HG03571 (cell line): Measurements from ENCODE around the gene SAA4.
"Not testable (repeated sequence)": the region's sequence is repeated elsewhere in the genome, so short reads cannot be mapped to it uniquely, and the experiment has no call there.

Experiments
- ATAC-seq: cut with Tn5 transposase; IDR thresholded peaks from one replicate; pipeline ENCODE4 v1.9.1; 2021; ENCODE audit not compliant: unreplicated experiment

SAA4 gene

DNA sequence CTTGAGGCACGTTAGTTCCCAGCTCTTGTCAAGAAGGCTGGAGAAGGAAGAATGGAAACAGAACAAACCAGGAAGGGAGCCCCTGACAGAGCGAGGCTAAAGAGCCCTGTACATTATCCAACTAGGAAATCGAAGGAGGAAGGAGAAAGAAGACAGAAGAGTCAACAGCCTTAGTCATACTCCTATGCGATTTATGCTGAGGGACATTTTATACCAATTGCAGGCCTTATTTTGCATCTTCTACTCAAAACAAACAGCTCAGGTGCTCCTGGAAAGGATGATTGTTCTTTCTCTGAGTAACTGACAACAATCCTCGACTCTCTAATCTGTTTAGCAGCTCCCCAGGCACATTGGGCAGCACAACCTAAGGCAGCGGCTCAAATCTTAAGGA, 10.6 kb upstream of the SAA4 start:
- ATAC-seq = not testable (repeated sequence)

DNA sequence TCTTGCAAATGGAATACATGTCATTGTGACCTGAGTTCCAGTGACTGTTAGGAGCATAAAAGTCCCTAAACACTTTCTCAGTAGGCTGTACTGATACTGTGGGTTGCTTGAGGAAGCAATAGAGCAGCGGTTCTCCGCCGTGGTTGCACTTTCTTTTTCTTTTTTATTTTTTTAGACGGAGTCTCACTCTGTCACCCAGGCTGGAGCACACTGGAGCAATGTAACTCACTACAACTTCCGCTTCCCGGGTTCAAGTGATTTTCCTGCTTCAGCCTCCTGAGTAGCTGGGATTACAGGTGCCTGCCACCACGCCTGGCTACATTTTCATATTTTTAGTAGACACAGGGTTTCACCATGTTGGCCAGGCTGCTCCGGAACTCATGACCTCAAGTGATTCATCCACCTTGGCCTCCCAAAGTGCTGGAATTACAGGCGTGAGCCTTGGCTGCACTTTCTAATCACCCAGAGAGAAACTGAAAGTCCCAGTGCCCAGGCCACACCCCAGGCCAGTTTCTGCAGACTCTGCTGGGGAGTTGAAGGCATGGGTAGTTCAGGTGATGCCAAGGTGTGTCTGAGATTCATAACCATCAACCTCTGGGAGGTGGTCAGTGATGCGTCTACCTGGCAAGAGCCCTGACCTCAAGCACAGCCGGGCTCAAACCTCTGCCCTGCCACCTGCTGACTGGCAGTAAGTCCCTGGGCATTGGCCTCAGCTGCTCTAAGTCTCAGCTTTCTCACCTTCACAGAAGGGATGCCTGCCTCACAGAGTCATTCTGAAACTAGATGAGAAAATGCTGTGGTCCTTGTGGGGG, 10.0 kb upstream of the SAA4 start:
- peak; percentile 76 for ATAC-seq

DNA sequence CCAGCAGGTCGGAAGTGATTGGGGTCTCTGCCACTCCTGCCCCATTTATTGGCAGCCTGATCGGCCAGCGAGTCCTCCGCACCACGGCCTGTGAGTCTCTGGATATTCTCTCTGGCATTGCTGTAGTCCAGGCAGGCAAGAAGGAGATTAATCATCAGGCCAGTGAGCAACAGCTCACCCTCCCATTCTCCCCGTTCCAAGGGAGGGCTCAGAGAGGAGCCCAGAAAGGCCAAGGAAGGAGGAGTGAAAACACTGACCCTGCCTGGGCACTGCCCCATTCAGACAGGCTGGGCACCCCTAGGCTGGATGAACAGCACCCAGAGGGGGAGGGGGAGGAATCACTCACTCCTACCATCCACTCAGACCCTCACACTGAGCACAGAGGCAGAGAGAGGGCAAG, 8.8 kb upstream of the SAA4 start:
- ATAC-seq = no peak

DNA sequence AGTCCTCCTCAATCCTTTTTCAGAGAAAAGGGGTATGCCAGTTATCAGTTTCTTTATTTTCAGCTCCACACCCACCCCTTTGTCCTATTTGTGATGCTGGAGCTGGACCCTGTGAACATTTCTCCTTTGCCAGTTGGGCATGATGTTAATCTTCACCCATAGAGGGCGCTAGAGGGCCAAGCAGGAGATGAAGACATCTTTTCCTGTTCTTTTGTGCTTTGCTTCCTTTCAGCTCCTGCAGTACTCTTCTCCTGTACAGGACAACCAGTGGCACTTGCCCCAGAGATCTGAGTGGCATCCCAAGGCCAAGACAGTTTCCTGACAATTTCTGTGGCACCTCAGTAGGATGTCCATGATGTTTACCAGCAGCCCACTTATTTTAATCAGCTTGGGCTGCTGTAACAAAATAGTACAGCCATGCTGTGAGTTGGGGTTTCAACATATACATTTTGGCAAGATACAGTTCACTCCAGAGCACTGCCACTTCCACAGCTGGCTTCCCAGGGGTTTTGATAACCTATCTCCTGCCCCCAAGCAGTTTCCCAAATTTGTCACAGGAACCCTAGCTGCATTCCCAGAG, 7.3 kb upstream of the SAA4 start:
- ATAC-seq = no peak

DNA sequence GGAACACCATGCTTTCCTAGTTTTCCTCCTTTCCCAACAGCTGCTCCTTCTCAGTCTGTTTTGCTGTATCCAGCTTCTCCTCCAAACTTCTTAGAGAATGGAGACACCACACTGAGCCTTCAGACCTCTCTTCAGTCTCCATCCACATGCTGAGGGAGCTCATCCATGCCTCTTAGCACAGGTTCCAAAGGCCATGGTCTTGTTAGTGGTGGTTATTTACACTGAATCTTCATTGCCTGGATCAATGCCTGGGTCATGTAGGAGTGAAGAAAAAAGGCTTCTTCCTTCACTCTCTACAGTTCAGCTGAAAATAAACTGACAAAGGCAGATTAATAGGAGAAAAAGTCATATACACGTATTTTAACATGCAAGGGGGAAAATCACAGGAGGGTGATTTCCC, 3.1 kb upstream of the SAA4 start:
- ATAC-seq = no peak

DNA sequence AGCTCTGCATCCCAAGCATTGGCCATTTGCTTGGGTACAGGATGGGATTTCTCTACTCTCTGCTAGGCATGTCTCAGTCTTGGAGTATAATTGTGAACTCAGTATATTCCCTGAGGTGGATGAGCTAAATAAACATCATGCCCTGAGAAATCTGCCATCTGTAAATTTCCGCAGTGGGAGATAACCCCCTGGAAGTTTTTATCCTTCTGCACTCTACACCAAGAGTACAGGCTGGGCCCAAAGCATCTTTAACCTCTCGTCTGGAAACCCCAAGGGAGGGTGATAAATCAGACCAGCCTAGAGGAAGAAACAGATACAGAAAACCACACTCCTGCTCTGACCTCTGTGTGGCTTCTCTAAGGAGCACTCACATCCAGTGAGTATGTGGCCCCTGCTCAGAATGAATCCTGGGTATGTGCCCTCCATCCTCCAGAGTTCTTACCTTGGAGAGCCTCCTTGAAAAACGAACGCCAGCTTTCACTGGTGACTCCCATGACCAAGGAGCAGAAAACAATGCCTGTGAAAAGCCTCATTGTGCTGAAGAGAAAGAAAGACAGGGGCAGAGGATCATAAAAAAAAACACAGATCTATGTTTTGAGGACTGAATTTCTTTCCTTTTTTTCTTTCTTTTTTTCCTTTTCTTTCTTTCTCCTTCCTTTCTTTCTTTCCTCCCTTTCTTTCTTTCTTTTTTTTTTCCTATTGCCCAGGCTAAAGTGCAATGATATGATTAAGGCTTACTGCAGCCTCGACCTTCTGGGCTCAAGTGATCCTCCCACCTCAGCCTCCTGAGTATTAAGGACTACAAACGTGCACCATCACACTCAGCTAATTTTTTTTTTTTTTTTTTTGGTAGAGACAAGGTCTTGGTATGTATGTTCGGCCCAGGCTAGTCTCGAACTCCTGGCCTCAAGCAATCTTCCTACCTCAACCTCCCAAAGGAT, 938 bp downstream of the SAA4 start:
- no peak for ATAC-seq

DNA sequence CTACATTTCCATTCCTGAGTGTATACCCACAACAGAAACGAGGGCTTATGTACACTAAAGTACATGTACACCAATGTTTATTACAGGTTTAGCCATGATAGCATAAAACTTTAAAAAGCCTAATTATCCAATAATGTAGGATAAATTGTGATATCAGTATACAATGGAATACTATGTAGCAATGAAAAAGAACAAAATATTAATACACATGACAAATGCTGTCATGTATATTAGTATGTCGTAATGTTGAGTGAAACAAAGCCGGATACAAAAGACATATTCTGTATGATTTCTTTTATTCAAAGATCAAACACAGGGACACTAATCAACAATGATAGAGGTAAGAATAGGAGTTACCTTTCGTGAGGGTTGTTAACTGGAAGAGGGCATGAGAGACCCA, 2.7 kb downstream of the SAA4 start:
- ATAC-seq = no peak

DNA sequence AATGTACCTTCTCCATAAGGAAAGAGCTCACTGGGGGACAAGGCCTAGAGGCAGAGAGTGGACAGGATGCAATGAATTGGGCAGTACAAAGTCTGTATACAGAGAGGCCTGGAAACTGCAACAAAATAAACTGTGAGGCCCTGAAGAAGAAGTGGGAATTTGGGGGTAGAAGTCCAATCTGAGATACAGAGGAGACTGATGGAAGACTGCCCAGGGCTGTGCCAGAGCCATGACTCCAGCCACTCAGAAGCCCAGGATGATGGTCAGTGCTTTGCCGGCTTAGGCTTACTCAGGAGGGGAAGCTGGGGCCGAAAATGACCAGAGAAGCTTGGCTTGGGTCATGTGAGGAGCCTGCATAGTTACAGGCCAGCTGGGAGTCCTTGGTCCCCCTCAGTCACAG, 5.7 kb downstream of the SAA4 start:
- no peak for ATAC-seq

DNA sequence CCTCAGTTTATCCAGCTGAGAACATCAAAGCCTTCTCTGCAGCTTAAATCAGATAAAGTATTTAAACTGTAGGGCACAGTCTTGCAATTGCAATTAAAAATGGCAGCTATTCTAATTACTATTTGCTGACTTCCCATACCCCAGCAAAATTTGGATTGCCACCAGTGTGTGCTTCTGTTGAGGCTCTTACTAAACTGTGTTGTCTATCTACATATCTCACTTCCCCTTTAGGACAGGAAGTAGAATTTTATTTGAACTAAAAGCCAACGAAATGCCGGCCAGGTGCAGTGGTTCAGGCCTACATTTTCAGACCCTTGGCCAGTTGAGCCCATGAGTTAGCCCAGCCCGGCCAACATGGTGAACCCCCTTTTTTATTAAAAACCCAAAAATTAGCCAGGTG, 7.1 kb downstream of the SAA4 start:
- peak; percentile 94 for ATAC-seq

DNA sequence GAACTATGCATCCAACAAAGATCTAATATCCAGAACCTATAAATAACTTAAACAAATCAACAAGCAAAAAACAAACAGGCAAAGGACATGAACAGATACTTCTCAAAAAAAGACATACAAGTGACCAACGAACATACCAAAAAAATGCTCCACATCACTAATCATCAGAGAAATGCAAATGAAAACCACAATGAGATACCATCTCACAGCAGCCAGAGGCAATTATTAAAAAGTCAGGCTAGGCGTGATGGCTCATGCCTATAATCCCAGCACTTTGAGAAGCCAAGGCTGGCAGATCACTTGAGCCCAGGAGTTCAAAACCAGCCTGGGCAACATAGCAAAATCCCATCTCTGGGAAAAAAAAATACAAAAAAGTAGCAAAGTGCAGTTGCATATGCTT, 10.7 kb downstream of the SAA4 start:
- ATAC-seq = no peak

DNA sequence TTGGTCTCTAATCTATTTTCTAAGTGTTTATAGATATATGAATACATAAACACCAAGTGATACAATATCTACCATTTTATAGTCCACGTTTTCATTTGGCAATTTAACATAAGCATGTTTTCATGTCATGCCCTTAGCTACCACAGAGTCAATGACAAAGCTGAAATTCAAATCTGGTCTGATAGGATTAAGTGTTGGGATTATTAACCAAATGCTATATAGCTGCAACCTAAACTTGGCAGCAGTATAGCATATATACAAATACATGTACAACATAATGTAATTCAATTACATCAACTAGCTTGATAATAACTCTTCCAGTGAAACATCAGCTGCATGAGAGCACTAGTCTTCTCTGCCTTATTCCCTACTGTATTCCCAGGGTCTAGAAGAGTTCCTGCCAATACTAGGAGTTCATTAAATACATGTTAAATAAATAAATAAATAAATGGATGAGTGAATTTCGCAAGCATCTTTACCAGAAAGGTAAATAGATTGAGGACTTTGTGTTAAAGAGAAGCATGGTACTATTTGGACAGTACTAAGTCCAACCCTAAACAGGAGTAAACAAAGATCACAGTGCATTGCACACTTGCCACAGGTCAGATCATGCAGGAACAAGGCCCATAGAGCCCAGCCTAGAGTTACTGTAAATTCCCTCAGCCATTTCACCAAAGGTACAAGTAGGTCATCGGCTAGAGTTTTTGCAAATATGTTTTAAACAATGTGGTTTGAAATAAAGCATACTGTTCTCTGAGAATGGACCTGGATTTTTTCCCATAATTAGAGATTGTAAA, 12.8 kb downstream of the SAA4 start:
- ATAC-seq = no peak

DNA sequence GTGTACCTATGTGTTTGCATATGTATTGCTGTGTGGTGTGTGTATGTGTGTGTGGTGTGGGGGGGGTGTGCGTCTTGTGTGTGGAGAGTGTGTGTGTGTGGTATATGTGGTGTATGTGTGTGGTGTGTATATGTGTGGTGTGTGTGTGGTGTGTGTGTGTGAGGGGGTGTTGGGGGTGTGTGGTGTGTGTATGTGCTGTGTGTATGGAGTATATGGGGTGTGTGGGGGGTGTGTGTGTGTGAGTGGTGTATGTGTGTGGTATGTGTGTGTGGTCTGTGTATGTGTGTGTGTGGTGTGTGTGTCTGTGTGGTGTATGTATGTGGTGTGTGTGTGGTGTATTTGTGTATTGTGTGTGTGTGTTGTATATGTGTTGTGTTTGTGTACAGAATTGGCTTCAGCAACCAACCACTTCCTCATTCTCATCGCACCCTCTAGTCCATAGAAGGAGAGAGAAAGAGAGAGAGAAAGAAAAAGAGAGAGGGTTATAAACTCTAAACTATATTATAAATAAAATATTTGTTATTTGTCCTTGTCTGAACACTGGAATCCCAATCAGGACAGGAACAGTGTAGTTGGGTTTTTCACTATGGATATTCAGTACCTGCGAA, 13.7 kb downstream of the SAA4 start:
- ATAC-seq = no peak

DNA sequence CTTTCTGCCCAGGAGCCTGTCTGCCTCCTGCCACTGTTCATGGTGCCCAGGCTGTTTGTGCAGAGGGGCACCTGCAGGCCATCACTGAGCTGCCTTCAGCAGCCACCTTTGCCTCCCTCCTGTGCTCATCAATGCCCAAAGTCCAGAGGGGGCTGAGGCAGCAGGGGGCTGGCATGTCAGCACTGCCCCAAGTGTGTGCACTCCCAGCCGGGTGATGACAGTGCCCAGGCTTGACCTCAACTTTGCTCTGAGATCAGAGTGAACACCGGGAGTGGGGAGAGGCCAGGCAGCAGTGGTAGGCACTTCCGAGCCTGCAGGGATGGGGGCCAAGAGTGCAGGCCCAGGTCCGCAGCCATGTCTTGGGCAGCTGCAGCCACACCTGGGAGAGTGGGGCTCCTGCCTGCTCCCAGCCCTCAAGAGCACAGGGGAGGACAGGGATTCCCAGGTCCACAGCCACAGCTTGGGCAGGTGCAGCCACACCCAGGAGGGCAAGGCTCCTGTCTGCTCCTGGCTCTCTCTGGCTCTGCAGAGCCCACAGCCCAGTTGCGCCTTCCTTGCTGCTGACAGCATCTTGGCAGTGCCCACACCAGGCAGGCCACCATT, 15.2 kb downstream of the SAA4 start:
- no peak for ATAC-seq

DNA sequence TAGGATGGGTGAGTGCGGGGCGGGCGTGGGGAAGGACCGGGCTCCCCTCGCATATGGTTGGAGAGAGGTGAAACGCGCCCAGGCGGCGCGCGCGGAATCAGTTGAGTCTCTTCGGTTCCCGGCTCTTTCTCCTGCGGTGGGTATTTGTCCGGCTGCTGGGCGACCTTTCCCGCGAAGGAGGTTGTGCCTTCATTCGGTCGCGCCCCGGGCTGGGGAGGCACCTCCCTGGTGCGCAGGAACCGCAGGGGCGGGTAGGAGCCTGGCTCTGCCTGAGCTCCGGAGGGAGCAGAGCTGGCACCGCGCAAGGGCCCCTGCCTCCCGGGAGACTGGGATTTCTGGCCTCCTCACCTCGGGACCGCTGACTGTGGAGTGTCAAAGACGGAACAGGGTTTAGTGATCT, 27.5 kb downstream of the SAA4 start:
- no peak for ATAC-seq

DNA sequence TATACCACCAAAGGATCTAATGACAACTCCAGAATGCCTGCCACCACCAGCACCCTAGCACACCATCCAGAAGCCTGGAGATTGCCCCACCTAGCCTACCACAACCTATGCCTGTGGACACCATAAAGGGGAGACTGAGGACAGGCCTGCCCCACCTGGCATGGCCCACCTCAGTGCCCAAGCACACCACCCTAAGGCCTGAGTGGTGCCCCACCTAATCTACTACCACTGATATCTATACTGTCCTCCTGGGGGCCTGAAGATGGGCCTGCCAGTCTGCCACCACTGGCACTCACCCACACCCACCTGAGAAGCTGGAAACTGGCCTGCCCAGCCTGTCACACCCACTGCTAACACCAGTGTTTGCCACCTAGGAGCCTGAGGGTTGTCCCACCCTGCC, 31.8 kb downstream of the SAA4 start:
- ATAC-seq = no peak

DNA sequence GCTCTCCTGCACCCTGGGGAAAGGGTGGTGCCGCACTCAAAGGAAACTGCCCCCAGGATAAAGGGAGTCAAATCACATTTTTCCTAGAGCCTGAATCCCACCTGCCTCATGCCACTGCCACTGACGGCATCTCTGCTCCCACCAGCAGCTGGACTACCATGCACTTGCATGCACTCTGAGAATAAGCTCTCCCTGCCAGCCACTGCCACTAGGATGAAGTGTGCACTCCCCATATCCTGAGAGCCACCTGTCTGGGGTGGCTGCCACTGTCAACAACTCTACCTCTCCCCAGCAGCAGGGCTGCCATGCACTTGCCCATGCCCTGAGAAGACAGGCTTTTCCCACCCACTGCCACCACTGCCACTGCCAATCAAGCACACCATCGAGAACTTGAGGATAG, 32.4 kb downstream of the SAA4 start:
- ATAC-seq = no peak

DNA sequence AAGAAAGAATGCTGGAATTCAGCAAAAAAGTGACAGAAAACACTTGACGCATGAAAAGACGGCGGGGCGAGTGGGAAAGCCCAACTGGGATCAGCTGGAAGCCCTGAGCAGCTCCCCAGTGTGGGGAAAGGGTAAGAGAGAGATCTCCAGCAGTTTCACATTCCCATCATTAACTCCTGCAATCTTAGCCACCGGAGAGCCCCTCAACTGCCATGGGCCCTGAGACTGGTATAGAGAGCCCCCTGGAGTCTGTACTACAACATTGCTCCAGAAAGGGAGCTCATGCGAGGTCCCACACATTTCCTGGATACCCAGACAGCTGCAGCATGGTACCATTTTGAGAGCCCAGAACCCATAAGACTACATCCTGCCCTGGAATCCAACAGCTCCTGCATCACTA, 32.9 kb downstream of the SAA4 start:
- ATAC-seq = no peak

DNA sequence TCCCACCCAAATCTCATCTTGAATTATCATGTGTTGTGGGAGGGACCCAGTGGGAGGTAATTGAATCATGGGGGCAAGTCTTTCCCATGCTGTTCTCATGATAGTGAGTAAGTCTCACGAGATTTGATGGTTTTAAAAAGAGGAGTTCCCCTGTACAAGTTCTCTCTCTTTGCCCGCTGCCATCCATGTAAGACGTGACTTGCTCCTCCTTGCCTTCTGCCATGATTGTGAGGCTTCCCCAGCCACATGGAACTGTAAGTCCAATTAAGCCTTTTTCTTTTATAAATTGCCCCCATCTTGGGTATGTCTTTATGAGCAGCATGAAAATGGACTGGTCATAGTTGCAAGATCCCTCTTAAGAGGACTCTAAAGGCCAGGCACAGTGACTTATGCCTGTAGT, 38.9 kb downstream of the SAA4 start:
- ATAC-seq = not testable (repeated sequence)

DNA sequence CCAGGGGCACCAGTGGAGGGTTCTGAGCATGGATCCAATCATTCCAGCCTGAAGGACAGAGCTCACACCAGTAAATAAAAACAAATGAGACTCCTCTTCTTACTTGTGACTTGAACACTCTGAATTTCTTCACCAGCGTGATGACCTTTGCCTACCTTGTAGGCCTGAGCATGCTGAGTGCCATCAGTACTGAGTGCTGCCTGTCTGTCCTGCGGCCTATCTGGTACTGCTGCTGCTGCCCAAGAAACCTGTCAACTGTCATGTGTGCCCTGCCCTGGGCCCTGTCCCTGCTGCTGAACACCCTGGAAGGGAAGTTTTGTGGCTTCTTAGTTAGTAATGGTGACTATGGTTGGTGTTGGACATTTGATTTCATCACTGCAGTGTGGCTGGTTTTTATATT, 40.1 kb downstream of the SAA4 start:
- no peak for ATAC-seq

DNA sequence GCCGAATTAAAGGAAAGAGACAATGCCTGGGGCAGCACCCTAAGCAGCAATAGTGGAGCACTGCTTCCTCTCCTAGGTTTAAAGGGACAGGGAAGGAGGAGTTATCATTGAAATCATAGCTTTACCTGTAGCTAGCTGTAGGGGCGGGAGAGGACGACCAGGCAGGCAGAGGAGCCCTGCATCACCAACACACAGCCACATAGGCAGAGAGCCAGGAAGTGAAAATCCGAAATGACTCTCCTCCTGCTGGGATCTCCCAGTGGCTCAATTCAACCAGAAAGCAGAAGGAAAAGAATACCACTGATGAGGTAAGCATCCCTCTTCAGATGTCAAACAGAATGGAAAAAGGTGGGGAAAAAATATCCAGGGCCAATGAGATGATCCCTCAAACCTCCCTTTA, 43.6 kb downstream of the SAA4 start:
- ATAC-seq = no peak
